GM23338 (cell line): ENCODE results near the gene RFX8. TPM values are rescaled to one million over a fixed set of nuclear protein-coding genes. Genes with fewer than 3 reads are reported as not detected.

Source experiments
- ATAC-seq: fragments of 200-7000 bp; cut with Tn5 transposase; 3 replicates; pipeline ENCODE4 v1.9.1; 2020
- DNase-seq: peaks from one replicate; pipeline ENCODE4 v3.0.0-alpha.2; 2015; ENCODE audit warnings: low spot score
- H2AFZ ChIP-seq: fragments of 200-600 bp; sonication (generic); 2 replicates; pipeline ENCODE4 v1.8.0; 2016; ENCODE audit warnings: antibody characterized with exemption, mild to moderate bottlenecking, moderate library complexity
- H3F3A ChIP-seq: fragments of 200-600 bp; sonication (generic); replicated peaks from 2 replicates; pipeline ENCODE4 v1.8.0; 2017; ENCODE audit warnings: antibody characterized with exemption, mixed run types, low read depth
- H3K27ac ChIP-seq: fragments of 200-600 bp; sonication (generic); 2 replicates; pipeline ENCODE4 v1.6.1; 2016; ENCODE audit warnings: low read depth
- H3K27me3 ChIP-seq: fragments of 200-600 bp; sonication (generic); 2 replicates; pipeline ENCODE4 v1.8.0; 2016; ENCODE audit warnings: mild to moderate bottlenecking, mixed run types, moderate library complexity; ENCODE audit not compliant: insufficient read depth
- H3K36me3 ChIP-seq: fragments of 200-600 bp; sonication (generic); 2 replicates; pipeline ENCODE4 v1.8.0; 2016; ENCODE audit warnings: mild to moderate bottlenecking; ENCODE audit not compliant: insufficient read depth
- H3K4me1 ChIP-seq: fragments of 200-600 bp; sonication (generic); 2 replicates; pipeline ENCODE4 v1.8.0; 2016; ENCODE audit warnings: mild to moderate bottlenecking, moderate library complexity; ENCODE audit not compliant: insufficient read depth
- H3K4me2 ChIP-seq: fragments of 200-600 bp; sonication (generic); 2 replicates; pipeline ENCODE4 v1.7.1; 2017; ENCODE audit warnings: mixed run types
- H3K4me3 ChIP-seq: fragments of 200-600 bp; sonication (generic); 2 replicates; pipeline ENCODE4 v1.6.1; 2016; ENCODE audit warnings: mixed run types
- H3K79me2 ChIP-seq: fragments of 200-600 bp; sonication (generic); replicated peaks from 2 replicates; pipeline ENCODE4 v1.8.0; 2017; ENCODE audit warnings: mild to moderate bottlenecking; ENCODE audit not compliant: insufficient read depth
- H3K9me2 ChIP-seq: fragments of 200-600 bp; sonication (generic); 2 replicates; pipeline ENCODE4 v1.8.0; 2017; ENCODE audit not compliant: insufficient read depth
- H4K20me1 ChIP-seq: fragments of 200-600 bp; sonication (generic); replicated peaks from 2 replicates; pipeline ENCODE4 v1.8.0; 2017; ENCODE audit warnings: mild to moderate bottlenecking; ENCODE audit not compliant: insufficient read depth
- H3K27ac Mint-ChIP-seq: 2 replicates; pipeline ENCODE4 v1.8.0; 2020; ENCODE audit warnings: inconsistent platforms, mild to moderate bottlenecking, moderate library complexity, mixed read lengths
- H3K27me3 Mint-ChIP-seq: 3 replicates; pipeline ENCODE4 v1.8.0; 2022; ENCODE audit warnings: low read depth, mild to moderate bottlenecking, moderate library complexity, mixed read lengths, inconsistent platforms; ENCODE audit not compliant: insufficient read depth, poor library complexity
- H3K36me3 Mint-ChIP-seq: 3 replicates; pipeline ENCODE4 v1.8.0; 2021; ENCODE audit warnings: low read depth, mild to moderate bottlenecking, inconsistent platforms, moderate library complexity, mixed read lengths
- H3K4me1 Mint-ChIP-seq: 3 replicates; pipeline ENCODE4 v1.8.0; 2020; ENCODE audit warnings: mild to moderate bottlenecking, inconsistent platforms, mixed read lengths
- H3K4me3 Mint-ChIP-seq: 3 replicates; pipeline ENCODE4 v1.8.0; 2021; ENCODE audit warnings: moderate library complexity, mild to moderate bottlenecking, inconsistent platforms, mixed read lengths
- H3K9me3 Mint-ChIP-seq: 3 replicates; pipeline ENCODE4 v1.8.0; 2020; ENCODE audit warnings: moderate library complexity, mild to moderate bottlenecking, inconsistent platforms, mixed read lengths
- CREB1 ChIP-seq: fragments of 250-450 bp; sonication (Bioruptor Pico); IDR thresholded peaks from 2 replicates; pipeline ENCODE4 v1.5.0; 2020; ENCODE audit warnings: low read depth, mild to moderate bottlenecking, moderate library complexity
- CTCF ChIP-seq, 2 experiments: fragments of 200-600 bp in 1 of 2; sonication (generic) in 1 of 2; conservative IDR thresholded peaks; 2 replicates each; pipeline versions ENCODE4 v1.5.1 to v1.6.1; 2016 to 2017; ENCODE audit warnings: antibody characterized with exemption in 2 of 2, low read depth in 2 of 2, mild to moderate bottlenecking in 2 of 2, moderate library complexity in 1 of 2
- ETS1 ChIP-seq: IDR thresholded peaks from 2 replicates; pipeline ENCODE4 v1.6.1; 2016; ENCODE audit warnings: antibody characterized with exemption
- EZH2 ChIP-seq: fragments of 200-600 bp; sonication (generic); IDR thresholded peaks from one replicate; pipeline ENCODE4 v1.8.0; 2017; ENCODE audit warnings: antibody characterized with exemption, mild to moderate bottlenecking, low read depth; ENCODE audit not compliant: unreplicated experiment
- EZH2phosphoT487 ChIP-seq: fragments of 200-600 bp; sonication (generic); IDR thresholded peaks from one replicate; pipeline ENCODE4 v1.8.1; 2018; ENCODE audit warnings: antibody characterized with exemption; ENCODE audit not compliant: unreplicated experiment
- JUNB ChIP-seq: IDR thresholded peaks from one replicate; pipeline ENCODE4 v1.6.1; 2016; ENCODE audit warnings: antibody characterized with exemption; ENCODE audit not compliant: unreplicated experiment
- NANOG ChIP-seq: IDR thresholded peaks from 2 replicates; pipeline ENCODE4 v1.6.1; 2016; ENCODE audit warnings: antibody characterized with exemption, borderline replicate concordance
- POLR2AphosphoS5 ChIP-seq: IDR thresholded peaks from 2 replicates; pipeline ENCODE4 v1.6.1; 2016; ENCODE audit warnings: antibody characterized with exemption, low read depth
- REST ChIP-seq: IDR thresholded peaks from one replicate; pipeline ENCODE4 v1.6.1; 2018; ENCODE audit warnings: antibody characterized with exemption; ENCODE audit not compliant: unreplicated experiment
- STAT1 ChIP-seq: IDR thresholded peaks from one replicate; pipeline ENCODE4 v1.6.1; 2016; ENCODE audit warnings: antibody characterized with exemption; ENCODE audit not compliant: unreplicated experiment
- ZNF114 ChIP-seq: fragments of 250-450 bp; sonication (Bioruptor Pico); IDR thresholded peaks from 2 replicates; pipeline ENCODE4 v1.5.0; 2020; ENCODE audit warnings: mild to moderate bottlenecking, moderate library complexity
- ZNF331 ChIP-seq: fragments of 250-450 bp; sonication (Bioruptor Pico); IDR thresholded peaks from 2 replicates; pipeline ENCODE4 v1.5.0; 2020; ENCODE audit warnings: low read depth, mild to moderate bottlenecking, moderate library complexity
- ZNF462 ChIP-seq: fragments of 250-450 bp; sonication (Bioruptor Pico); IDR thresholded peaks from 2 replicates; pipeline ENCODE4 v1.5.0; 2020; ENCODE audit warnings: mild to moderate bottlenecking, moderate library complexity
- polyA plus RNA-seq: library from polyadenylated mRNA; unstranded; fragments of >200 nt; fragmentation: Nextera tagmentation; extraction: Ambion mirVana; gene quantifications from 2 replicates; pipeline ENCODE4 v1.2.1, GENCODE V29; 2016
- total RNA-seq: library from RNA; depleted of rRNA; stranded (reverse); fragments of >200 nt; shearing (Covaris generic); gene quantifications from 2 replicates; pipeline ENCODE4 v1.2.3, GENCODE V29; 2014

Gene RFX8
- total and polyA plus RNA-seq, 2 experiments from 2014 or later, result 0.65 to 1.5 TPM

- H3K79me2 ChIP-seq, result no peaks in the 10 kb centered on the region
- H4K20me1 ChIP-seq, result no peaks in the 10 kb centered on the region
- no peaks in the 10 kb centered on the region for H3F3A ChIP-seq
- no peak overlapping the region for H3K27ac ChIP-seq
- no peak overlapping the region for H3K4me2 ChIP-seq
- peak overlapping the region; percentile 72 for H2AFZ ChIP-seq
- TF ChIP-seq ZNF331 (CRISPR knock-in tag), result no peak
- TF ChIP-seq EZH2, result no peak
- no peak for TF ChIP-seq NANOG
- TF ChIP-seq ETS1, result no peak
- TF ChIP-seq POLR2AphosphoS5, result no peak
- TF ChIP-seq CTCF (conservative IDR thresholded peaks at IDR 0.05; ENCODE audit: low read depth in 2 of 2), result no peak
- no peak for TF ChIP-seq EZH2phosphoT487
- TF ChIP-seq STAT1, result no peak
- TF ChIP-seq JUNB, result no peak
- no peak for TF ChIP-seq ZNF114 (CRISPR knock-in tag)
- no peak for TF ChIP-seq REST
- TF ChIP-seq ZNF462 (CRISPR knock-in tag), result no peak
- TF ChIP-seq CREB1 (CRISPR knock-in tag), result no peak
- H3K9me3 Mint-ChIP-seq, result no peaks in the 10 kb centered on the region
- H3K27ac Mint-ChIP-seq, result no peak overlapping the region
- H3K36me3 ChIP-seq, result no peaks in the 10 kb centered on the region
- no peak overlapping the region for H3K4me3 ChIP-seq
- ATAC-seq (no peak), DNase-seq (no peak)
- H3K27me3 ChIP-seq, result no peaks in the 10 kb centered on the region
- H3K4me1 ChIP-seq, result peaks cover 12% of the 10 kb centered on the region
- peaks cover 10% of the 10 kb centered on the region for H3K4me1 Mint-ChIP-seq
- H3K27me3 Mint-ChIP-seq, result peaks cover 4% of the 10 kb centered on the region
- no peak overlapping the region for H3K4me3 Mint-ChIP-seq
- 0 out of 2 replicates have a peak, but pooled peaks cover 4% of the 10 kb centered on the region for H3K9me2 ChIP-seq
- H3K36me3 Mint-ChIP-seq, result no peaks in the 10 kb centered on the region
Measured at GRCh38 chr2:101432411-101433181, 42.3 kb downstream of the RFX8 start.
